GM19463 (cell line): ENCODE data around the gene PROM2.
"Not testable (repeated sequence)": the region's sequence is repeated elsewhere in the genome, so short reads cannot be mapped to it uniquely, and the experiment has no call there.

ENCODE experiments used
- ATAC-seq: cut with Tn5 transposase; IDR thresholded peaks from one replicate; pipeline ENCODE4 v1.9.1; 2021; ENCODE audit warnings: mild to moderate bottlenecking, moderate library complexity; ENCODE audit not compliant: unreplicated experiment

Gene PROM2, protein sequence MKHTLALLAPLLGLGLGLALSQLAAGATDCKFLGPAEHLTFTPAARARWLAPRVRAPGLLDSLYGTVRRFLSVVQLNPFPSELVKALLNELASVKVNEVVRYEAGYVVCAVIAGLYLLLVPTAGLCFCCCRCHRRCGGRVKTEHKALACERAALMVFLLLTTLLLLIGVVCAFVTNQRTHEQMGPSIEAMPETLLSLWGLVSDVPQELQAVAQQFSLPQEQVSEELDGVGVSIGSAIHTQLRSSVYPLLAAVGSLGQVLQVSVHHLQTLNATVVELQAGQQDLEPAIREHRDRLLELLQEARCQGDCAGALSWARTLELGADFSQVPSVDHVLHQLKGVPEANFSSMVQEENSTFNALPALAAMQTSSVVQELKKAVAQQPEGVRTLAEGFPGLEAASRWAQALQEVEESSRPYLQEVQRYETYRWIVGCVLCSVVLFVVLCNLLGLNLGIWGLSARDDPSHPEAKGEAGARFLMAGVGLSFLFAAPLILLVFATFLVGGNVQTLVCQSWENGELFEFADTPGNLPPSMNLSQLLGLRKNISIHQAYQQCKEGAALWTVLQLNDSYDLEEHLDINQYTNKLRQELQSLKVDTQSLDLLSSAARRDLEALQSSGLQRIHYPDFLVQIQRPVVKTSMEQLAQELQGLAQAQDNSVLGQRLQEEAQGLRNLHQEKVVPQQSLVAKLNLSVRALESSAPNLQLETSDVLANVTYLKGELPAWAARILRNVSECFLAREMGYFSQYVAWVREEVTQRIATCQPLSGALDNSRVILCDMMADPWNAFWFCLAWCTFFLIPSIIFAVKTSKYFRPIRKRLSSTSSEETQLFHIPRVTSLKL

GRCh38 chr2:95274291-95275150 is at the start of gene PROM2:
PROM2 (plus strand) TSS chr2:95274449; CDS start chr2:95274586, 137 bp downstream.
- ATAC-seq: no peak

DNA sequence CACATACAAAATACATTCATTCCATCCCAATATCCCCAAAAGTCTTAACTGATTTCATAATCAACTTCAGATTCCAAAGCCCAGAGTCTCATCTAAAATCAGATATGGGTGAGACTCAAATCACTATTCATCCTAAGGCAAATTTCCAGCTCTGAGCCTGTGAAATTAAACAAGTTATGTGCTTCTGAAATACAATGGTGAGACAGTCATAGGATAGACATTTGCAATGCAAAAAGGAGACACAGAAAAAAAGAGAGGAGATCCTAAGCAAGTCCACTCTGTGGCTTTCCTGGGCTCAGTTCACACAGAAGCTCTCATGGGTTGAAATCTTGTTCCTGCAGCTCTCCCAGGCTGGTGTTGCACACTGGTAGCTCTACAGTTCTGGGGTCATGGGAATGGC is 48.6 kb upstream of the PROM2 start:
- no peak for ATAC-seq

- no peak for ATAC-seq
Observed at GRCh38 chr2:95231723-95232122, 42.5 kb upstream of the PROM2 start.

DNA sequence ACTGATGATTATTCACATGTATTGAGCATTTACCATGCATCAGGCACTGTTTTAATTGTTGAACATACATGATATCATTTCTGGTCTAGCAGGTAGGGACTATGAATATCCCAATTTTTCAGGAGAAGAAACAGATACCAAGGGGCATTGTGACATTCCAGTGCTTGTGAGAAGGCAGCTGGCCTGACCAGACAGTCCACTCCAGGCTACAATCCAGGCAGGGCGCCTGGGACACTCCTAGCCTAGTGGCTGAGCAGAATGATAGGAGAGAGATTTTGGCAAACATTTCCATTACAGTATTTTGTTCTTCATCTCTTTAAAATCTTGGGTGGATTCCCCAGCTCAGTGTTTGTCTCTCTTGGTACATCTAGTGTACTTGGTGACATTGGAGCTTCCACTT is 42.0 kb upstream of the PROM2 start:
- ATAC-seq: no peak

DNA sequence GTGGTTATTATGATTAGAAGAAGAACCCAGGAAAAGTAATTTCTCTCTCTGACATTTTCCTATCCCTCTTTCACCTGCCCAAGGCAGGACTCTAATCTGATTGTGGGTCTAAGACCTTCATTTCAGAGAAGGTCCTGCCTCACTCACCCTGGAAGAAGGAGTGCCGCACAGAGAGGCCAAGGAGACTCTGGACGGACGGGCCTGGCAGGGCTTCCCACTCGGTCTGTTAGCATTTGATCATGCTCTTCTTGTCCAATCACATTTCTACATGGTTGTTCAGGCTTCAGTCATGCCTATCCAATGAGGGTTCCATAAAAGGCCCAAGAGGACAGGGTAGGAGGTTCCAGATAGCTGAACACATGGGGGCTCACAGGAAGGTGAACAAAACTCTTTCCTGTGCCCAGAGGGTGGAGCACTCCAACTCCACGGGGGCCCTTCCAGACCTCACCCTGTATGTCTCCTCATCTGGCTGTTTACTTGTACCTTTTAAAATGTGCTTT is 39.9 kb upstream of the PROM2 start:
- no peak for ATAC-seq

DNA sequence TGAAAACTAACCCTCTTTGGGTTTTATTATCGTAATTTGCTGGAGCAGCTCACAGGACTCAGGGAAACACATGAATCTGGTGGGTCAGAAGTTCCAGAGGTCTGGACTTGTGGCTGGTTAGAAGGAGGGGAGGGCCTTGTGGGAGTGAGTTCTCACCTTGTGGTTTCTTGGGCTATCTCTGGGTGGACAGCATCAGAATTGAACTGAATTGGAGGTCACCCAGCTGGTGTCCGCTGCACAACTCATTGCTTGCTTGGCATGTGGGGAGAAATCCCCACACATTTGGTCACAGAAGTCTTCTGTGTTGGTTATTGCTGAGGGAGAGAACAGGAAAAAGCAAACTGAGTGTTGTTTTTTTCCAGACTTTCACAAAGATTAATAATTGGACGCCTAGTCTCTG is 39.4 kb upstream of the PROM2 start:
- ATAC-seq: no peak

DNA sequence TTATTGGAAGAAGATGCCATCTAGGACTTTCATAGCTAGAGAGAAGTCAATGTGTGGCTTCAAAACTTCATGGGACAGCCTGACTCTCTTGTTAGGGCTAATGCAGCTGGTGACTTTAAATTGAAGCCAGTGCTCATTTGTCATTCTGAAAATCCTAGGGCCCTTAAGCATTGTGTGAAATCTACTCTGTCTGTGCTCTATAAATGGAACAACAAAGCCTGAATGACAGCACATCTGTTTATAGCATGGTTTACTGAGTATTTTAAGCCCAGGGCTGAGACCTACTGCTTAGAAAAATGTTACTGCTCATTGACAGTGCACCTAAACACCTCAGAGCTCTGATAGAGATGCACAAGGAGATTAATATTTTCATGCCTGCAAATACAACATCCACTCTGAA is 36.1 kb upstream of the PROM2 start:
- no peak for ATAC-seq

- no peak for ATAC-seq
Observed at GRCh38 chr2:95240091-95240490, 34.2 kb upstream of the PROM2 start.

DNA sequence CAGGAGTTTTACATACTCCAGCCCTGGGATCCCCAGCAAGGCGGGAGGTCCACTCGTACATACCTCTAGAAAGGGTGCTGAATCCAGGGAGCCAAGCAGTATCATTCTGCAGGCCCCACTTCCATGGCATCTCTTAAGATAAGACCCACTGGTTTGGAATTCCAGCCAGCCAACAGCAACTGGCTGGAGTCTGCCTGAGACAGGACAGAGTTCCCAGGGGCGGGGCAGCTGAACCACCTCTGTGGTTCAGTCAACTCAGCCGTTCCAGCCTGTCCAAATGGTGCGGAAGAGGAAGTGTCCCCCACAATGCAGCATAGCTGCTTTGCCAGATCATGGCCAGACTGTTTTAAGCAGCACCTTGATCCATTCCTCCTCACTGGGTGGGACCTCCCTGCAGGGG is 33.7 kb upstream of the PROM2 start:
- ATAC-seq: no peak

DNA sequence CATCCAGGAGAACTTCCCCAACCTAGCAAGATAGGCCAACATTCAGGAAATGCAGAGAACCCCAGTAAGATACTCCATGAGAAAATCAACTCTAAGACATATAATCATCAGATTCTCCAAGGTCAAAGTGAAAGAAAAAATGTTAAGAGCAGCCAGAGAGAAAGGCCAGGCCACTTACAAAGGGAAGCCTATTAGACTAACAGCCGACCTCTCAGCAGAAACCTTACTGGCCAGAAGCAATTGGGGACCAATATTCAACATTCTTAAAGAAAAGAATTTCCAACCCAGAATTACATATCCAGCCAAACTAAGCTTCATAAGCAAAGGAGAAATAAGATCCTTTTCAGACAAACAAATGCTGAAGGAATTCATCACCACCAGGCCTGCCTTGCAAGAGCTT is 32.2 kb upstream of the PROM2 start:
- not testable (repeated sequence) for ATAC-seq

DNA sequence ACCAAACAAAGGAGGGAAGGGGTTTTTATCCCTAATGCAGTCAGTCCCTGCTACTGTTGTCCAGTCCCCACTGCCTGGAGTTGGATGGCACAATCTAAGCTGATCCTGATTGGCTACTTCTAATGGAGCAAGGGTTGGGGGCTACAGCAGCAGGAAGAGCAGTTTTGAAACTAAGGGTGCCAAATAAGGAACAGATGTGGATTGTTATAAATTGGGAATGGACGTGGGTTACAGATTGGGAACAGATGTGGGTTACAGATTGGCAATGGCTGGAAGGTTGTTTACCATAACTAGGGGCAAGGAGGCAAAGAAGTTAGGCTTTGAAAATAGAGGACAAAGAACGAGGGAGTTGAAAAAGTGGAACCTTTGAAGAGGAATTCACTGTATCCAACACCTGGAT is 16.0 kb upstream of the PROM2 start:
- no peak for ATAC-seq

DNA sequence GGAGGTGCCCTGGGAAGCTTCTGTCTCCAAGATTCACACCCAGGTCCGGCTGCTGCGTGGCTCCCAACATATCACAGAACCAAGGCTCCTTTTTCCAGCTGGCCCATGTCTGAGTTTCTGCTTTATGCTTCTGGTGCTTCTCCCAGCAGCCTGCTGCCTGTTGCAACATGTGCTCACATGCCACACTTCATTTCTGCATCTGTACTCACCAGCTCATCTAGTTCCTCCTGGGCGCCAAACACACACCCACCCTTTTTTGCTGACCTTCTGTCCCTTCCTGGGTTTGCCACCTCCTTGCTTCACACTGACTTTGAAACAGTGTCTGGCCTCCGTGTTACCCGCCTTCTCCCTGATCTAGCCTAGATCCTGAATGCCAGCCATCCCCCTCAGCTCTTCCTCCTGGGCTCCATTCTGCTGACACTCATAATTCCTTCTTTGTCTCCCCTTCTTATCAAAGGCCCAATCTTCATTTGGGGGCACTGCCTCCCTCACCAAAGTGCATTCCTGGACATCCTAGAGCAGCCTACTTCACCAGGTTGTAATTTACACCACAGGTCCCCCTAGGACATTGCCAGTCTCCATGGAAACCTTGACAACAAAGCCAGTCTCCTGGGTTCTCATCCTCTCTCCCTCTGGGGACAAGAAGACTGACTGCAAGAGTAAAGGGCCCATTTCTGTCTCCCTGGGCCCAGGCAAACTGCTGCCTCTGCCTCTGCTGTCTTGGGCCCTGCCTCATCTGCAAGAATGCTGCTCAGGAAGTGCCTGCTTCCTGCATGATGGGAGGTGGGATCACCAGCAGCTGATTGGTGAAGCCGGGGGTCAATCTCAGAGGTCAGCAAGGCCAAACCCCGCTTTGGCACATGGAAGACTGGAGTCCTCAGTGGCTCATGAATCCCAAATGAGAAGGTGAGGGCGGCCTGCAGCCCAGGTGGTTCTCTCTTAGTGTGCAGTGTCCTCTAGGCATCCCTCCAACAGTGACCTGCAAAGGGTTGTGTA is 13.9 kb upstream of the PROM2 start:
- no peak for ATAC-seq

- no peak for ATAC-seq
Observed at GRCh38 chr2:95261602-95262001, 12.6 kb upstream of the PROM2 start.

DNA sequence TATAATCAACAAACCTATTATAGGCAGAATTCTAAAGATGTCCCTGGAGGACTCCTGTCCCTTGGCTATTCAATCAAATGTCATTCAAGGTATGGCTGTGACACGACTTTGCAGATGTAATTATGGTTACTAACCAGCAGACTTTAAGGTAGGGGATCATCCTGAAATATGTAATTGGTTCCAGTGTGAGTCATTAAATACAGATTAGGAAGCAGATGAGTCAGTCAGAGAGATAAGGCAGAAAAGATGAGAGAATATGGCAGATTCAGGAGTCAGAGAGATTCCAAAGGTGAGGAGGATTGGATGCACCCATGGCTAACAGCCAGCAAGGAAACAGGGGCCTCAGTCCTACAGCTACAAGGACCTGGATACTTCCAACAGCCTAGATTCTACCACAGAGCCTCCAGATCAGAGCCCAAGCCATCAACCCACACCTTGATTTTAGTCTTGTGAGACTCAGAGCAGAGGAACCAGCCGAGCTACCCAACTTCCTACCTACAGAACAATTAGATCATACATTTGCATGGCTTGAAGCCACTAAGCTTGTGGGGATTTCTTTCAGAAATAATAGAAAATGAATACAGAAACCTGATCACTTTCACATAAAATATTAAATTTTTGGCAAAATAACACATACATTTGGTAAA is 11.2 kb upstream of the PROM2 start:
- ATAC-seq: no peak

- ATAC-seq: no peak
Observed at GRCh38 chr2:95264624-95265023, 9.6 kb upstream of the PROM2 start.

GRCh38 chr2:95265182-95265581 is 9.1 kb upstream of the PROM2 start:
- no peak for ATAC-seq

- no peak for ATAC-seq
Observed at GRCh38 chr2:95266781-95267430, 7.3 kb upstream of the PROM2 start.

- ATAC-seq: no peak
Observed at GRCh38 chr2:95267458-95268210, 6.6 kb upstream of the PROM2 start.
